Activated naive CD8-positive, alpha-beta T cell (primary cell): Measurements from ENCODE around the gene MYO5B.

Source experiments
- H3K27ac Mint-ChIP-seq: one replicate; pipeline ENCODE4 v1.8.0; 2021; ENCODE audit warnings: mixed read lengths
- H3K27me3 Mint-ChIP-seq: one replicate; pipeline ENCODE4 v1.8.0; 2021; ENCODE audit warnings: mixed read lengths
- H3K36me3 Mint-ChIP-seq: one replicate; pipeline ENCODE4 v1.8.0; 2021; ENCODE audit warnings: mixed read lengths
- H3K4me1 Mint-ChIP-seq: one replicate; pipeline ENCODE4 v1.8.0; 2021; ENCODE audit warnings: low read depth, mixed read lengths
- H3K4me3 Mint-ChIP-seq: one replicate; pipeline ENCODE4 v1.8.0; 2021; ENCODE audit warnings: mild to moderate bottlenecking, mixed read lengths
- H3K9me3 Mint-ChIP-seq: one replicate; pipeline ENCODE4 v1.8.0; 2021; ENCODE audit warnings: low read depth, mixed read lengths

MYO5B gene

GRCh38 chr18:49926106-49926745, 268.7 kb downstream of the MYO5B start:
- Mint-ChIP-seq H3K9me3 (peaks cover 7% of the 10 kb centered on the region), H3K4me1 (no peaks in the 10 kb centered on the region), H3K27ac (no peak overlapping the region), H3K4me3 (no peak overlapping the region), H3K36me3 (peaks cover 4% of the 10 kb centered on the region), H3K27me3 (peaks cover 10% of the 10 kb centered on the region)

- peaks cover 7% of the 10 kb centered on the region for H3K9me3 Mint-ChIP-seq
- peaks cover 4% of the 10 kb centered on the region for H3K36me3 Mint-ChIP-seq
- H3K27ac Mint-ChIP-seq, result no peak overlapping the region
- H3K4me3 Mint-ChIP-seq, result no peak overlapping the region
- no peaks in the 10 kb centered on the region for H3K4me1 Mint-ChIP-seq
- H3K27me3 Mint-ChIP-seq, result peaks cover 17% of the 10 kb centered on the region
These were observed 270.5 kb downstream of the MYO5B start for GRCh38 chr18:49924293-49924983.

- peaks cover 4% of the 10 kb centered on the region for H3K36me3 Mint-ChIP-seq
- H3K27ac Mint-ChIP-seq, result no peak overlapping the region
- H3K4me1 Mint-ChIP-seq, result no peaks in the 10 kb centered on the region
- H3K4me3 Mint-ChIP-seq, result no peak overlapping the region
- H3K9me3 Mint-ChIP-seq, result peaks cover 7% of the 10 kb centered on the region
- H3K27me3 Mint-ChIP-seq, result peaks cover 28% of the 10 kb centered on the region
These were observed 272.7 kb downstream of the MYO5B start for GRCh38 chr18:49922228-49922627.

- H3K4me3 Mint-ChIP-seq, result no peak overlapping the region
- H3K27ac Mint-ChIP-seq, result no peak overlapping the region
- H3K4me1 Mint-ChIP-seq, result no peaks in the 10 kb centered on the region
- peaks cover 26% of the 10 kb centered on the region for H3K27me3 Mint-ChIP-seq
- peaks cover 4% of the 10 kb centered on the region for H3K36me3 Mint-ChIP-seq
- H3K9me3 Mint-ChIP-seq, result peaks cover 7% of the 10 kb centered on the region
These were observed 273.5 kb downstream of the MYO5B start for GRCh38 chr18:49921318-49921985.

GRCh38 chr18:49920731-49921130, 274.2 kb downstream of the MYO5B start:
- Mint-ChIP-seq H3K9me3 (peaks cover 7% of the 10 kb centered on the region), H3K4me3 (no peak overlapping the region), H3K27me3 (peaks cover 26% of the 10 kb centered on the region), H3K4me1 (no peaks in the 10 kb centered on the region), H3K27ac (no peak overlapping the region), H3K36me3 (peaks cover 4% of the 10 kb centered on the region)

GRCh38 chr18:49917742-49918141, 277.2 kb downstream of the MYO5B start:
- H3K9me3 Mint-ChIP-seq, result no peaks in the 10 kb centered on the region
- H3K27me3 Mint-ChIP-seq, result peaks cover 25% of the 10 kb centered on the region
- H3K27ac Mint-ChIP-seq, result no peak overlapping the region
- H3K4me3 Mint-ChIP-seq, result no peak overlapping the region
- no peaks in the 10 kb centered on the region for H3K36me3 Mint-ChIP-seq
- no peaks in the 10 kb centered on the region for H3K4me1 Mint-ChIP-seq

- Mint-ChIP-seq H3K4me1 (no peaks in the 10 kb centered on the region), H3K27me3 (peaks cover 20% of the 10 kb centered on the region), H3K9me3 (no peaks in the 10 kb centered on the region), H3K36me3 (peaks cover 2% of the 10 kb centered on the region), H3K4me3 (no peak overlapping the region), H3K27ac (no peak overlapping the region)
These were observed 279.6 kb downstream of the MYO5B start for GRCh38 chr18:49915352-49915751.

- H3K27ac Mint-ChIP-seq, result no peak overlapping the region
- H3K9me3 Mint-ChIP-seq, result no peaks in the 10 kb centered on the region
- H3K4me3 Mint-ChIP-seq, result no peak overlapping the region
- peaks cover 2% of the 10 kb centered on the region for H3K36me3 Mint-ChIP-seq
- peaks cover 10% of the 10 kb centered on the region for H3K27me3 Mint-ChIP-seq
- no peaks in the 10 kb centered on the region for H3K4me1 Mint-ChIP-seq
These were observed 281.7 kb downstream of the MYO5B start for GRCh38 chr18:49913221-49913620.

GRCh38 chr18:49911427-49911826, 283.5 kb downstream of the MYO5B start:
- Mint-ChIP-seq H3K4me1 (no peaks in the 10 kb centered on the region), H3K4me3 (no peak overlapping the region), H3K27ac (no peak overlapping the region), H3K36me3 (peaks cover 2% of the 10 kb centered on the region), H3K9me3 (no peaks in the 10 kb centered on the region), H3K27me3 (peaks cover 1% of the 10 kb centered on the region)

GRCh38 chr18:49910986-49911385, 284.0 kb downstream of the MYO5B start:
- Mint-ChIP-seq H3K9me3 (no peaks in the 10 kb centered on the region), H3K36me3 (peaks cover 2% of the 10 kb centered on the region), H3K4me1 (no peaks in the 10 kb centered on the region), H3K27ac (no peak overlapping the region), H3K27me3 (peaks cover 1% of the 10 kb centered on the region), H3K4me3 (no peak overlapping the region)

- Mint-ChIP-seq H3K27ac (no peak overlapping the region), H3K36me3 (peaks cover 2% of the 10 kb centered on the region), H3K27me3 (peaks cover 1% of the 10 kb centered on the region), H3K9me3 (no peaks in the 10 kb centered on the region), H3K4me1 (peaks cover 2% of the 10 kb centered on the region), H3K4me3 (no peak overlapping the region)
These were observed 284.9 kb downstream of the MYO5B start for GRCh38 chr18:49910019-49910418.

- H3K4me3 Mint-ChIP-seq, result no peak overlapping the region
- peaks cover 2% of the 10 kb centered on the region for H3K4me1 Mint-ChIP-seq
- H3K36me3 Mint-ChIP-seq, result no peaks in the 10 kb centered on the region
- H3K27ac Mint-ChIP-seq, result no peak overlapping the region
- no peaks in the 10 kb centered on the region for H3K27me3 Mint-ChIP-seq
- H3K9me3 Mint-ChIP-seq, result no peaks in the 10 kb centered on the region
These were observed 287.5 kb downstream of the MYO5B start for GRCh38 chr18:49907346-49907929.

GRCh38 chr18:49905771-49906170, 289.2 kb downstream of the MYO5B start:
- Mint-ChIP-seq H3K4me1 (peaks cover 2% of the 10 kb centered on the region), H3K27me3 (peaks cover 3% of the 10 kb centered on the region), H3K36me3 (no peaks in the 10 kb centered on the region), H3K4me3 (no peak overlapping the region), H3K9me3 (no peaks in the 10 kb centered on the region), H3K27ac (no peak overlapping the region)

GRCh38 chr18:49904871-49905555, 289.9 kb downstream of the MYO5B start:
- Mint-ChIP-seq H3K4me3 (no peak overlapping the region), H3K4me1 (peaks cover 2% of the 10 kb centered on the region), H3K36me3 (no peaks in the 10 kb centered on the region), H3K27me3 (peaks cover 3% of the 10 kb centered on the region), H3K9me3 (no peaks in the 10 kb centered on the region), H3K27ac (no peak overlapping the region)
